Cerebellar cortex (tissue), 1 donor: ENCODE data around the gene GALK1.
A peak's percentile ranks its signal among the peaks of the same experiment; 100 is the strongest.
"Not testable (repeated sequence)": the region's sequence is repeated elsewhere in the genome, so short reads cannot be mapped to it uniquely, and the experiment has no call there.

Experiments used
- DNase-seq: peaks from one replicate; pipeline ENCODE4 v3.0.0-alpha.2; 2015; ENCODE audit warnings: low spot score

The GALK1 gene

DNA sequence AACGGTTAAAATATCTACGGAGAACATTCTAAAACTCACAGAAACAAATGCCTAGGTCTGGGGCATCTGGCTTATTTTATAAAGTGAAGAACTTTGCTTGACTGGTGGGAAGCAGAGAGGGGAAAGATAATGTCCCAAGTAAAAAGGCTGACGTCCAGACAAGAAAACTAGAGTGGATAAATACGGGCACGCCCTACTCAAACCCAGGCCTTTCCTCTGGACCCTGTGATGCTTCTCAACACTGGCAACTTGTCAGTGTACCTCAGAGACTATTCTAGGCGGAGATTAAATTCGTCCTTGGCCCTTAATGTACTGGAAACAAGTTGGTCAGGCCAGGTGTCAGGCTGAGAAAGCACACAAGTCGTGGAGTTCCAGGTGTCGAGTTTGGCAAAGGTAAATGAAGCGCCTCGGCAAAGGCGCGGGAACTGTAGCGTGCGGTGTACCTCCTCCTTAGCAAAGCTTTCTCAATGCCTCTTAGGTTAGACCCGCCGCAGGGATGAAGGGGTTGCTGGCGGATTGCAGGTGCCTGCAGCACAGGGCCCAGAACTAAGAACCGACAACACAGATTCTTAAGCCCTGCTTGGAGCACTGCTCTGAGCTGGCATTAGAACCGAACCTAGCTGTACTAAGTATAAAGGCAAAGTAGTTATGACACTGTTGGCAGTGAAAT is 18.9 kb upstream of the GALK1 start:
- no peak for DNase-seq

- DNase-seq: peak; percentile 42
Measured at GRCh38 chr17:75783069-75783783, 18.2 kb upstream of the GALK1 start.

- no peak for DNase-seq
Measured at GRCh38 chr17:75779987-75780889, 15.2 kb upstream of the GALK1 start.

- peak; percentile 100 for DNase-seq
Measured at GRCh38 chr17:75779250-75779986, 14.4 kb upstream of the GALK1 start.

GRCh38 chr17:75778861-75779249 is 13.9 kb upstream of the GALK1 start:
- DNase-seq: no peak

- DNase-seq: not testable (repeated sequence)
Measured at GRCh38 chr17:75778066-75778860, 13.3 kb upstream of the GALK1 start.

DNA sequence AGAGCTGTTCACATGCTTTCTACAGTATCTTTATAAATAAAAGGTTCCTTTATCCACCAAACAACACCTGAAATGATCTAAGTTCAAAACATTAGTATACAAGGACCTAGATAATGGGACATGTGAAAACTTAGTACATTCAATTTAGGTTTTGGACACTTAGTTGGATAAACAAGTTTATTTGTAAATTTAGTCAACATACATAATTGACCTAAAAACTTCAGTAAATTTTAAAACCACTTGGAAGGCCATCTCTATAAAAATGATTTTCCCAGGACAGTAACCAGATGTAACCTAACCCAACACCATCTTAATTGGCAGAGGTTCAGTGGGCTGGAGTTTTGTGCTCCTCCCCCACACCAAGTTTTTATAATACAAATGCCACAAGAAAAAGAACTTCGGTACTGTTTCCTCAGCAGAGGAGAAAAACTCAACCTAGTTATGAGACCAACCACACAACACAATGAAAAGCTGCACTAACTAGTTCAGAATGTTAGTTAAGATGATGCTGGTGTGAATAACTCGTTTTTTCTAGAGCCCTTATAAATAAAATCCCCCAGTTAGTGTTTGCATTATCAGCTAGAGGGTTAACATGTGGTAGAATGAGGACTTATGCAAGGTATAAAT is 12.4 kb upstream of the GALK1 start:
- DNase-seq: no peak

GRCh38 chr17:75776386-75777295 is 11.6 kb upstream of the GALK1 start:
- DNase-seq: peak; percentile 37

DNA sequence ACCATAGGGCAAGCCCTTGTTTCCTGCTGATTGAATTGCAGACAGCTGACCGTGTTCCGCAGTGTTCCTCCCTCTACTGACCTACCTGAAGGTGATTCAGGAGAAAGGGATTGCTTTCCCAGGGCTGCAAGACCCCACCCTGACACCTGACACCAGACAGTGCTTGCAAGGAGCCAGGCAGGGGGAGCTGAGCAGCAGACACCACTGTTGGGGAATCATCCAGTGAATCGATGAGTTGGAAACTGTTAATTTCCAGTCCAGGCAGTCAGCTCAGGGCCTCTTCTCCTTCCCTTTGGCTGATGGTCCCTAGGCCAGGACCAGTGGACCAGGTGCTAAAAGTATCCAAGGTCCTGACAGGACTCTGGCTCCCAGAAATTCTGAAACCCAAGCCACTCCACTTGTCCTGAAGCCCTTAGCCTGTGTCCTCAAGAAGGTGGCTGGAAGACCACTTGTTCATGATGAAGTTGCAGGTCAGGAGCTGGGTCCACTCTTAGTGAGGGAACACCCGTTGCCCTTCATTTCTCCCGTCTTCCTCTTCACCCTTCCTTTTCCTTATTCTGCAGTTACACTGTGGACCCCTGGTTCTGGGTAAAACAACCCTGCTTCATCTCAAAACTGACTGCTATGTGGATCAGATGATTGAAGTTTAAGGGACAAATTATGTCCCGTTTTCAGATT is 10.1 kb upstream of the GALK1 start:
- peak; percentile 28 for DNase-seq

- no peak for DNase-seq
Measured at GRCh38 chr17:75774471-75774990, 9.5 kb upstream of the GALK1 start.

DNA sequence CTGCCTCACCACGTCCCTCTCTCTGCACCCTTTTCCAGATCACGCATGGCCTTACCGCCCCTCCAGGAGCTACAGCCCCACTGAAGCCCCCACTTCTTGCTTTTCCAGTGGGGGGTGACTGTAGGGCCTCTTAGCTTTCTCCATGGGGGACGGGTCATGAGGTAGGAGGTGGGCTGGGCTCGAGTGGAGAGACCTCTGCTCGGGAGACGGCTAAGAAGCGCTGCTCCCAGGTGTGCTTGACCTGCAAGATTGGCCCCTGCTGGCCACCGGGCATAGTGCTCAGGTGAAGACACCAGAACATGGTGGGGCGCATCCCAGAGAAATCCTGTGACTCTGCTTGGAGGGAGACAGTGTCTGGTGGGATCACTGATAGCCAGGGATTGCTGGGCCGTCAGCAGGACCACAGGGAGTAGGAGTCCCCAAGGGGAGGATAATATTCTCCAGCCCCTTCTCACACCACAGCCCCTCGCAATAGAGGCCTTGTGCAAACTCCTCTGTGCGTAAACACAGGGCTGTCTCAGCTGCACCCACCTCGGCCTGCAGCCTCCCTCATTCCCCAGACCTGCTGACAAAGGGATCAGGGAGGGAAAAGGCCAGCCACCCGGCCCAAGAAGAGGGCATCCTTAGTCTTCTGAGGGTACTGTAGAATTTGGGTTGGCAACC is 8.9 kb upstream of the GALK1 start:
- DNase-seq: no peak

- peak; percentile 39 for DNase-seq
Measured at GRCh38 chr17:75773121-75773807, 8.3 kb upstream of the GALK1 start.

DNA sequence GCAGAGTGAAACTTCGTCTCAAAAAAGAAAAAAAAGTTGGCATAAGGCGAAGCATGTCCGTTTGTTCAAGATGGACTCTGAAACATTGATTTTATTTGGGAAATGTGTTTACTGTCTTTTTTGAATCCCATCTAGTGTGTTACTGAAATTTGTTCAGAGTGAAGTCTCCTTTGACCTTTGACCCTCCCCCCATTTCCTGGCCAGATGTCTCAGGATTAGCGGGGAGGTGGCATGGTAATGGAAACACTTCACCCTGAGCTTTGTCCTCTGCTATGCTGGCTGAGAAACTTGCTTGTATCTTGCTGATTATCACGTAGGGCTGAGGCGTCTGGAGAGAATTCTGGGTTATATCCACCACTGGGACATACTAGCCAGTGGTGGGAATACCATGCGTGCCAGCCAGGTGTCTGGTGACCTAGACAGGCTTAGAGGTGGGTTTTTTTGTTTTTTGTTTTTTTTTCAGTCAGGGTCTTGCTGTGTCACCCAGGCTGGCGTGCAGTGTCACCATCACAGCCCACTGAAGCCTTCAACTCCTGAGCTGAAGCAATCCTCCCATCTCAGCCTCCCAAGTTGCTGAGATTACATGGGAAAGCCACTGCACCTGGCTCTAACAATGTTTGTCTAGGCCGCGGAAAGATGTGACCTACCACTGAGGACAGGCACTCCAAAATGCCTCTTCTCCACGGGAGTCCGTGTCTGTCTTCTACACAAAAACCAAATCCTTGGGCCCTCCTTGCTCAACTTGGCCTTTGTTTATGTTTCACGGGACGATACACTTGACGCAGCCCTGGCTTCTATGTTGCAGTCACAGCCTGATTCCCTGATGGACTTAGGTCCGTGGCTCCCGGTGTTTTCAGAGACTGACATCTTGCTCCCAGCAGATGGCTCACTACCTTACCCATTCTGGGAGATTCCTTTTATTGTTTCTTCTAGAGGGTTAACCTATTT is 6.6 kb upstream of the GALK1 start:
- peak; percentile 83 for DNase-seq

GRCh38 chr17:75769536-75769935 is 4.5 kb upstream of the GALK1 start:
- DNase-seq: no peak

GRCh38 chr17:75767881-75768280 is 2.9 kb upstream of the GALK1 start:
- DNase-seq: no peak

GRCh38 chr17:75765981-75766380 is 989 bp upstream of the GALK1 start:
- no peak for DNase-seq

DNA sequence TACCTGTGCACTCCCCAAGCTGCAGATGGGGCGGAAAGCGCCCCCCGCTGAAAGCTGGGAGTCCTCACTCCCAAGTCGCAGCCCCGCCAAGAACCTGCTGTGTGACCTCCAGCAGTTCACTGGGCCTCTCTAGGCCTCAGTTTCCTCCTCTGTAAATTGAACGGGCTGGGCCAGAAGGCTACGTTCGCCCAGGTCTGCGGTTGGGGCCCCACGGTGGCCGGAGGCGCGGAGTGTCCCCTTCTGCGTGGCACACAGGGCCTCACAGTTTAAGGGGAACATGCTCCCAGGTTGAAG is 628 bp downstream of the GALK1 start:
- DNase-seq: no peak
